SJSA1 (cell line): ENCODE results near the gene MCM10. TPM values are rescaled to one million over a fixed set of nuclear protein-coding genes. Genes with fewer than 3 reads are reported as not detected.
"Not testable (repeated sequence)": the region's sequence is repeated elsewhere in the genome, so short reads cannot be mapped to it uniquely, and the experiment has no call there.

ENCODE experiments used
- DNase-seq, 2 experiments: peaks; one replicate each; pipeline ENCODE4 v3.0.0-alpha.2; 2015 to 2020; ENCODE audit warnings: low spot score in 2 of 2, low read depth in 1 of 2
- H3K27ac ChIP-seq: fragments of 250-450 bp; sonication (Bioruptor Pico); 2 replicates; pipeline ENCODE4 v1.5.1; 2020; ENCODE audit warnings: mild to moderate bottlenecking, moderate library complexity
- H3K27me3 ChIP-seq: fragments of 250-450 bp; sonication (Bioruptor Pico); replicated peaks from 2 replicates; pipeline ENCODE4 v1.5.1; 2020; ENCODE audit warnings: mild to moderate bottlenecking, moderate library complexity
- H3K36me3 ChIP-seq: fragments of 250-450 bp; sonication (Bioruptor Pico); 2 replicates; pipeline ENCODE4 v1.5.1; 2020; ENCODE audit warnings: mild to moderate bottlenecking
- H3K4me1 ChIP-seq: fragments of 250-450 bp; sonication (Bioruptor Pico); replicated peaks from 2 replicates; pipeline ENCODE4 v1.6.1; 2021; ENCODE audit warnings: mild to moderate bottlenecking
- H3K4me3 ChIP-seq: fragments of 250-450 bp; sonication (Bioruptor Pico); 2 replicates; pipeline ENCODE4 v1.5.1; 2020; ENCODE audit warnings: mild to moderate bottlenecking
- H3K9me3 ChIP-seq: fragments of 250-450 bp; sonication (Bioruptor Pico); replicated peaks from 2 replicates; pipeline ENCODE4 v1.5.1; 2020; ENCODE audit warnings: mild to moderate bottlenecking
- total RNA-seq: library from RNA; depleted of rRNA; stranded (reverse); fragments of >200 nt; shearing (Covaris generic); gene quantifications from 2 replicates; pipeline ENCODE4 v1.2.3, GENCODE V29; 2014

MCM10 gene
- total RNA-seq, 1 experiment from 2014 or later: 39.3 TPM

GRCh38 chr10:13144814-13145213 is 16.5 kb upstream of the MCM10 start:
- no peak overlapping the region for H3K27ac ChIP-seq
- H3K4me1 ChIP-seq: no peaks in the 10 kb centered on the region
- H3K4me3 ChIP-seq: no peak overlapping the region
- peaks cover 22% of the 10 kb centered on the region for H3K36me3 ChIP-seq
- no peaks in the 10 kb centered on the region for H3K9me3 ChIP-seq
- H3K27me3 ChIP-seq: no peaks in the 10 kb centered on the region
- no peak for DNase-seq

GRCh38 chr10:13146379-13146778 is 15.0 kb upstream of the MCM10 start:
- H3K36me3 ChIP-seq: peaks cover 12% of the 10 kb centered on the region
- no peaks in the 10 kb centered on the region for H3K9me3 ChIP-seq
- DNase-seq: no peak
- no peaks in the 10 kb centered on the region for H3K4me1 ChIP-seq
- no peak overlapping the region for H3K4me3 ChIP-seq
- no peak overlapping the region for H3K27ac ChIP-seq
- H3K27me3 ChIP-seq: no peaks in the 10 kb centered on the region

GRCh38 chr10:13147161-13147560 is 14.2 kb upstream of the MCM10 start:
- Histone ChIP-seq H3K4me1 (no peaks in the 10 kb centered on the region), H3K27ac (no peak overlapping the region), H3K27me3 (no peaks in the 10 kb centered on the region), H3K4me3 (no peak overlapping the region), H3K36me3 (peaks cover 12% of the 10 kb centered on the region), H3K9me3 (no peaks in the 10 kb centered on the region)
- DNase-seq: no peak

GRCh38 chr10:13152296-13152695 is 9.1 kb upstream of the MCM10 start:
- no peaks in the 10 kb centered on the region for H3K36me3 ChIP-seq
- no peaks in the 10 kb centered on the region for H3K27me3 ChIP-seq
- no peaks in the 10 kb centered on the region for H3K4me1 ChIP-seq
- DNase-seq: no peak
- H3K4me3 ChIP-seq: no peak overlapping the region
- no peaks in the 10 kb centered on the region for H3K9me3 ChIP-seq
- no peak overlapping the region for H3K27ac ChIP-seq

GRCh38 chr10:13155860-13156259 is 5.5 kb upstream of the MCM10 start:
- H3K27ac ChIP-seq, DNase-seq, H3K27me3 ChIP-seq, H3K9me3 ChIP-seq, H3K4me3 ChIP-seq, H3K4me1 ChIP-seq, H3K36me3 ChIP-seq: not testable (repeated sequence)

- no peaks in the 10 kb centered on the region for H3K36me3 ChIP-seq
- H3K4me3 ChIP-seq: no peak overlapping the region
- no peaks in the 10 kb centered on the region for H3K27me3 ChIP-seq
- no peaks in the 10 kb centered on the region; the same call in 1 of the 2 replicates for H3K9me3 ChIP-seq
- no peak overlapping the region for H3K27ac ChIP-seq
- no peak for DNase-seq
- H3K4me1 ChIP-seq: peaks cover 13% of the 10 kb centered on the region
Measured at GRCh38 chr10:13158401-13158800, 3.0 kb upstream of the MCM10 start.

- Histone ChIP-seq H3K9me3 (no peaks in the 10 kb centered on the region; the same call in 1 of the 2 replicates), H3K27me3 (no peaks in the 10 kb centered on the region), H3K4me1 (peaks cover 13% of the 10 kb centered on the region), H3K4me3 (peak overlapping the region; percentile 57), H3K36me3 (peaks cover 22% of the 10 kb centered on the region), H3K27ac (peak overlapping the region; percentile 34)
- DNase-seq: no peak
Measured at GRCh38 chr10:13161857-13162271, 506 bp downstream of the MCM10 start.

- no peak for DNase-seq
- Histone ChIP-seq H3K36me3 (peaks cover 37% of the 10 kb centered on the region), H3K27me3 (no peaks in the 10 kb centered on the region), H3K4me1 (peaks cover 13% of the 10 kb centered on the region), H3K9me3 (no peaks in the 10 kb centered on the region; the same call in 1 of the 2 replicates), H3K4me3 (no peak overlapping the region), H3K27ac (no peak overlapping the region)
Measured at GRCh38 chr10:13163859-13164258, 2.5 kb downstream of the MCM10 start.

- peaks cover 13% of the 10 kb centered on the region for H3K4me1 ChIP-seq
- DNase-seq: no peak
Measured at GRCh38 chr10:13165177-13165576, 3.8 kb downstream of the MCM10 start.

GRCh38 chr10:13167568-13167967 is 6.2 kb downstream of the MCM10 start:
- Histone ChIP-seq H3K36me3 (peaks cover 64% of the 10 kb centered on the region), H3K27me3 (no peaks in the 10 kb centered on the region), H3K4me3 (no peak overlapping the region), H3K9me3 (no peaks in the 10 kb centered on the region), H3K4me1 (peaks cover under 1% of the 10 kb centered on the region; the same call in 1 of the 2 replicates), H3K27ac (no peak overlapping the region)
- DNase-seq: no peak

More at GRCh38 chr10:13165177-13165576, 3.8 kb downstream of the MCM10 start:
- H3K27ac ChIP-seq: no peak overlapping the region
- no peak overlapping the region for H3K4me3 ChIP-seq
- H3K9me3 ChIP-seq: no peaks in the 10 kb centered on the region; the same call in 1 of the 2 replicates
- peaks cover 44% of the 10 kb centered on the region for H3K36me3 ChIP-seq
- no peaks in the 10 kb centered on the region for H3K27me3 ChIP-seq

- DNase-seq: no peak
- H3K27me3 ChIP-seq: no peaks in the 10 kb centered on the region
- no peaks in the 10 kb centered on the region for H3K4me1 ChIP-seq
- no peak overlapping the region for H3K4me3 ChIP-seq
- H3K36me3 ChIP-seq: peaks cover 76% of the 10 kb centered on the region
- H3K9me3 ChIP-seq: no peaks in the 10 kb centered on the region
- no peak overlapping the region for H3K27ac ChIP-seq
Measured at GRCh38 chr10:13168781-13169180, 7.4 kb downstream of the MCM10 start.

- H3K4me3 ChIP-seq: no peak overlapping the region
- no peaks in the 10 kb centered on the region for H3K27me3 ChIP-seq
Measured at GRCh38 chr10:13173616-13174015, 12.3 kb downstream of the MCM10 start.

GRCh38 chr10:13180788-13181187 is 19.4 kb downstream of the MCM10 start:
- Histone ChIP-seq H3K27me3 (no peaks in the 10 kb centered on the region), H3K27ac (no peak overlapping the region), H3K9me3 (no peaks in the 10 kb centered on the region), H3K4me1 (no peaks in the 10 kb centered on the region), H3K4me3 (no peak overlapping the region), H3K36me3 (peaks cover 87% of the 10 kb centered on the region)
- DNase-seq: no peak

More at GRCh38 chr10:13173616-13174015, 12.3 kb downstream of the MCM10 start:
- no peak for DNase-seq
- Histone ChIP-seq H3K4me1 (no peaks in the 10 kb centered on the region), H3K27ac (no peak overlapping the region), H3K9me3 (no peaks in the 10 kb centered on the region), H3K36me3 (peaks cover 75% of the 10 kb centered on the region)

GRCh38 chr10:13182424-13182823 is 21.1 kb downstream of the MCM10 start:
- no peak overlapping the region for H3K4me3 ChIP-seq
- H3K4me1 ChIP-seq: no peaks in the 10 kb centered on the region
- no peaks in the 10 kb centered on the region for H3K27me3 ChIP-seq
- H3K36me3 ChIP-seq: peaks cover 93% of the 10 kb centered on the region
- H3K27ac ChIP-seq: no peak overlapping the region
- no peak for DNase-seq
- H3K9me3 ChIP-seq: no peaks in the 10 kb centered on the region

- no peaks in the 10 kb centered on the region for H3K4me1 ChIP-seq
- H3K4me3 ChIP-seq: no peak overlapping the region
- DNase-seq: no peak
- no peaks in the 10 kb centered on the region for H3K27me3 ChIP-seq
- peaks cover 93% of the 10 kb centered on the region for H3K36me3 ChIP-seq
- no peak overlapping the region for H3K27ac ChIP-seq
- no peaks in the 10 kb centered on the region for H3K9me3 ChIP-seq
Measured at GRCh38 chr10:13183625-13184024, 22.3 kb downstream of the MCM10 start.
